ENCODE data around the gene MDFI.

GRCh38 chr6:41648070-41648585 is 9.9 kb downstream of the MDFI start:
- TF ChIP-seq, protein P1, sequence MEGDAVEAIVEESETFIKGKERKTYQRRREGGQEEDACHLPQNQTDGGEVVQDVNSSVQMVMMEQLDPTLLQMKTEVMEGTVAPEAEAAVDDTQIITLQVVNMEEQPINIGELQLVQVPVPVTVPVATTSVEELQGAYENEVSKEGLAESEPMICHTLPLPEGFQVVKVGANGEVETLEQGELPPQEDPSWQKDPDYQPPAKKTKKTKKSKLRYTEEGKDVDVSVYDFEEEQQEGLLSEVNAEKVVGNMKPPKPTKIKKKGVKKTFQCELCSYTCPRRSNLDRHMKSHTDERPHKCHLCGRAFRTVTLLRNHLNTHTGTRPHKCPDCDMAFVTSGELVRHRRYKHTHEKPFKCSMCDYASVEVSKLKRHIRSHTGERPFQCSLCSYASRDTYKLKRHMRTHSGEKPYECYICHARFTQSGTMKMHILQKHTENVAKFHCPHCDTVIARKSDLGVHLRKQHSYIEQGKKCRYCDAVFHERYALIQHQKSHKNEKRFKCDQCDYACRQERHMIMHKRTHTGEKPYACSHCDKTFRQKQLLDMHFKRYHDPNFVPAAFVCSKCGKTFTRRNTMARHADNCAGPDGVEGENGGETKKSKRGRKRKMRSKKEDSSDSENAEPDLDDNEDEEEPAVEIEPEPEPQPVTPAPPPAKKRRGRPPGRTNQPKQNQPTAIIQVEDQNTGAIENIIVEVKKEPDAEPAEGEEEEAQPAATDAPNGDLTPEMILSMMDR (IDR thresholded peaks at IDR 0.05): no peak
- no peak for TF ChIP-seq ZFX (IDR thresholded peaks at IDR 0.05; ENCODE audit: borderline replicate concordance)
